IMR-90 (cell line): ENCODE results near the gene PRICKLE2. TPM values are rescaled to one million over a fixed set of nuclear protein-coding genes. Genes with fewer than 3 reads are reported as not detected.

Source experiments
- ATAC-seq: fragments of 200-7000 bp; cut with Tn5 transposase; 2 replicates; pipeline ENCODE4 v1.9.1; 2020; ENCODE audit warnings: low read depth, mild to moderate bottlenecking, moderate library complexity
- BruUV-seq: library from RNA; stranded (reverse); fragments of 400-500 nt; replicated peaks from 2 replicates; lab custom pipeline; 2021; lab: Mats Ljungman, UMichigan
- CTCF ChIA-PET: fragments of 300-600 bp; formaldehyde crosslinking; extraction: SDS; loops from one replicate; lab custom pipeline; 2021; ENCODE audit warnings: antibody characterized with exemption; lab: Yijun Ruan, JAX
- POLR2A ChIA-PET: fragments of 300-600 bp; sonication (Branson Sonifier 250); formaldehyde crosslinking; loops from one replicate; lab custom pipeline; 2022; ENCODE audit warnings: antibody characterized with exemption; ENCODE audit not compliant: unreplicated experiment; lab: Charles Lee
- DNase-seq: peaks from one replicate; pipeline ENCODE4 v3.0.0; 2013
- H2AFZ ChIP-seq: replicated peaks from 2 replicates; pipeline ENCODE3; 2013; ENCODE audit warnings: low read length, mild to moderate bottlenecking; ENCODE audit not compliant: poor library complexity
- H2AK5ac ChIP-seq: 2 replicates; pipeline ENCODE4 v1.6.1; 2013; ENCODE audit warnings: low read depth, low read length, inconsistent platforms
- H2AK9ac ChIP-seq: replicated peaks from 2 replicates; pipeline ENCODE3; 2013; ENCODE audit warnings: mild to moderate bottlenecking, low read depth, low read length, moderate library complexity; ENCODE audit not compliant: poor library complexity
- H2BK120ac ChIP-seq: 2 replicates; pipeline ENCODE4 v1.6.1; 2013; ENCODE audit warnings: low read depth, low read length, inconsistent platforms
- H2BK15ac ChIP-seq: 3 replicates; pipeline ENCODE4 v1.6.1; 2013; ENCODE audit warnings: low read depth, low read length, inconsistent platforms
- H2BK20ac ChIP-seq: 2 replicates; pipeline ENCODE4 v1.6.1; 2013; ENCODE audit warnings: low read depth, mild to moderate bottlenecking, inconsistent platforms, low read length, moderate library complexity
- H2BK5ac ChIP-seq: 2 replicates; pipeline ENCODE4 v1.6.1; 2013; ENCODE audit warnings: mild to moderate bottlenecking, low read depth, low read length, inconsistent platforms; ENCODE audit not compliant: poor library complexity, severe bottlenecking
- H3K14ac ChIP-seq: replicated peaks from 2 replicates; pipeline ENCODE4 v1.6.1; 2013; ENCODE audit warnings: low read depth, low read length, inconsistent platforms
- H3K18ac ChIP-seq: 2 replicates; pipeline ENCODE4 v1.6.1; 2013; ENCODE audit warnings: low read depth, low read length, control low read depth
- H3K23ac ChIP-seq: 2 replicates; pipeline ENCODE4 v1.6.1; 2013; ENCODE audit warnings: low read depth, low read length, inconsistent platforms
- H3K27ac ChIP-seq: 2 replicates; pipeline ENCODE4 v1.5.1; 2013; ENCODE audit warnings: mild to moderate bottlenecking, control low read depth, low read length; ENCODE audit not compliant: insufficient read depth
- H3K27me3 ChIP-seq: 2 replicates; pipeline ENCODE4 v1.6.1; 2013; ENCODE audit warnings: low read length; ENCODE audit not compliant: control insufficient read depth, insufficient read depth
- H3K36me3 ChIP-seq: 2 replicates; pipeline ENCODE4 v1.6.1; 2013; ENCODE audit warnings: low read length, mixed read lengths; ENCODE audit not compliant: control insufficient read depth, insufficient read depth
- H3K4ac ChIP-seq: 2 replicates; pipeline ENCODE4 v1.6.1; 2013; ENCODE audit warnings: low read depth, low read length, inconsistent platforms
- H3K4me1 ChIP-seq: 2 replicates; pipeline ENCODE4 v1.6.1; 2013; ENCODE audit warnings: low read length, mixed read lengths; ENCODE audit not compliant: control insufficient read depth, insufficient read depth
- H3K4me2 ChIP-seq: 2 replicates; pipeline ENCODE4 v1.6.1; 2013; ENCODE audit warnings: low read depth, mild to moderate bottlenecking, control low read depth, low read length, moderate library complexity
- H3K4me3 ChIP-seq: 2 replicates; pipeline ENCODE4 v1.5.1; 2013; ENCODE audit warnings: low read depth, mild to moderate bottlenecking, control low read depth, low read length, moderate library complexity; ENCODE audit not compliant: insufficient read depth
- H3K56ac ChIP-seq: 2 replicates; pipeline ENCODE4 v1.6.1; 2013; ENCODE audit warnings: low read length, inconsistent platforms; ENCODE audit not compliant: insufficient read depth; ENCODE audit errors: extremely low read depth
- H3K79me1 ChIP-seq, 2 experiments: 2 replicates each; pipeline ENCODE4 v1.6.1; 2013; ENCODE audit warnings: low read length in 2 of 2, inconsistent platforms in 1 of 2, low read depth in 1 of 2
- H3K9ac ChIP-seq: 2 replicates; pipeline ENCODE4 v1.6.1; 2013; ENCODE audit warnings: low read depth, low read length, control low read depth
- H3K9me1 ChIP-seq: 2 replicates; pipeline ENCODE4 v1.6.1; 2013; ENCODE audit warnings: low read length, inconsistent platforms; ENCODE audit not compliant: insufficient read depth
- H3K9me3 ChIP-seq: 2 replicates; pipeline ENCODE4 v1.6.1; 2013; ENCODE audit warnings: low read length; ENCODE audit not compliant: control insufficient read depth, insufficient read depth
- H4K20me1 ChIP-seq: 2 replicates; pipeline ENCODE4 v1.6.1; 2013; ENCODE audit warnings: low read length, inconsistent platforms; ENCODE audit not compliant: insufficient read depth
- H4K5ac ChIP-seq: 2 replicates; pipeline ENCODE4 v1.6.1; 2013; ENCODE audit warnings: mild to moderate bottlenecking, low read depth, low read length, control low read depth
- H4K8ac ChIP-seq, 2 experiments: 2 replicates each; pipeline ENCODE4 v1.6.1; 2013; ENCODE audit warnings: low read depth in 2 of 2, low read length in 2 of 2, control low read depth in 1 of 2, inconsistent platforms in 1 of 2
- H4K91ac ChIP-seq: 2 replicates; pipeline ENCODE4 v1.6.1; 2013; ENCODE audit warnings: low read depth, low read length, inconsistent platforms; ENCODE audit not compliant: insufficient read depth
- BHLHE40 ChIP-seq: fragments of 150-350 bp; IDR thresholded peaks from 2 replicates; pipeline ENCODE4 v1.6.1; 2016; ENCODE audit warnings: mild to moderate bottlenecking, low read depth, low read length
- CEBPB ChIP-seq: IDR thresholded peaks from 2 replicates; pipeline ENCODE4 v1.6.1; 2012; ENCODE audit warnings: low read depth, low read length, improper control_type of control experiment
- CHD1 ChIP-seq: IDR thresholded peaks from 2 replicates; pipeline ENCODE4 v1.6.1; 2012; ENCODE audit warnings: low read depth, low read length, improper control_type of control experiment
- CTCF ChIP-seq: conservative IDR thresholded peaks from 2 replicates; pipeline ENCODE4 v1.5.1; 2012; ENCODE audit warnings: mild to moderate bottlenecking, low read depth, low read length, improper control_type of control experiment
- ELK1 ChIP-seq: fragments of 150-350 bp; IDR thresholded peaks from 2 replicates; pipeline ENCODE4 v1.6.1; 2016; ENCODE audit warnings: low read depth, mild to moderate bottlenecking, low read length, moderate library complexity, borderline replicate concordance
- FOS ChIP-seq: fragments of 150-350 bp; IDR thresholded peaks from 2 replicates; pipeline ENCODE4 v1.6.1; 2016; ENCODE audit warnings: low read depth, low read length
- RFX5 ChIP-seq: IDR thresholded peaks from 2 replicates; pipeline ENCODE4 v1.8.0; 2012; ENCODE audit warnings: low read depth, mild to moderate bottlenecking, low read length, moderate library complexity
- WGBS, 2 experiments: methylation state at CpG; one replicate each; pipeline versions ENCODE4 v1.1.5 to v1.1.7; 2013; ENCODE audit warnings: missing lambda C conversion rate in 2 of 2; ENCODE audit not compliant: insufficient read length in 1 of 2; ENCODE audit errors: extremely low coverage in 2 of 2; 5-methylcytosine and 5-hydroxymethylcytosine counted together
- dilution Hi-C: fragments of 300-500 bp; cut with HindIII; formaldehyde crosslinking; loops from one replicate; pipeline ENCODE4 v1.14.3; 2018; ENCODE audit warnings: low sequenced_read_pairs; ENCODE audit not compliant: unreplicated experiment
- in situ Hi-C: fragments of 300-500 bp; cut with MboI; formaldehyde crosslinking; loops from 3 replicates; pipeline ENCODE4 v1.14.3; 2019; ENCODE audit warnings: low sequenced_read_pairs, inconsistent platforms, mixed read lengths
- intact Hi-C: fragments of 100-400 bp; cut with micrococcal nuclease; formaldehyde crosslinking; loops from 2 replicates; pipeline ENCODE4 v1.10.0; 2022
- polyA plus RNA-seq, 3 experiments: library from polyadenylated mRNA; depleted of rRNA; stranded (reverse); fragments of >200 nt; gene quantifications; 2 replicates each; pipeline ENCODE4 v1.2.3, GENCODE V29; 2012; ENCODE audit warnings: low replicate concordance in 1 of 3
- total RNA-seq: library from RNA; depleted of rRNA; stranded (reverse); fragments of >200 nt; gene quantifications from 2 replicates; pipeline ENCODE4 v1.2.3, GENCODE V29; 2012

Gene PRICKLE2
- total and polyA plus RNA-seq, 2 of the 4 experiments (the other 2 are of a cell fraction), result 4.1 to 14.2 TPM

GRCh38 chr3:64173563-64173962, 51.7 kb downstream of the PRICKLE2 start:
- no peak overlapping the region for H2BK5ac ChIP-seq
- 67% methylated on average over 3 of the region's 5 CpGs; no CpG with 5 or more reads in 1 of the 2 experiments for WGBS, 2 experiments
- no peak overlapping the region for H3K56ac ChIP-seq
- no peak overlapping the region for H2AFZ ChIP-seq
- H3K27me3 ChIP-seq, result no peaks in the 10 kb centered on the region
- peaks cover 12% of the 10 kb centered on the region for H3K9me1 ChIP-seq
- no peak overlapping the region for H3K4ac ChIP-seq
- H3K4me3 ChIP-seq, result no peak overlapping the region
- H4K8ac ChIP-seq, result no peak overlapping the region
- peaks cover 6% of the 10 kb centered on the region; the same call in 1 of the 2 replicates for H3K4me1 ChIP-seq
- no peak for DNase-seq
- peaks cover 60 to 68% of the 10 kb centered on the region in 2 experiments for H3K79me1 ChIP-seq
- no peak overlapping the region for H4K91ac ChIP-seq
- H3K18ac ChIP-seq, result no peak overlapping the region
- H3K27ac ChIP-seq, result no peak overlapping the region
- H4K5ac ChIP-seq, result no peak overlapping the region
- ATAC-seq, result no peak
- no peak overlapping the region for H3K14ac ChIP-seq
- no peak overlapping the region for H2BK15ac ChIP-seq
- dilution Hi-C loops, result no loop called here
- no peak overlapping the region for H3K23ac ChIP-seq
- H2AK9ac ChIP-seq, result no peak overlapping the region
- in situ Hi-C loops, result no loop called here
- no peak overlapping the region for H2BK120ac ChIP-seq
- intact Hi-C loops, result no loop called here
- H3K36me3 ChIP-seq, result peaks cover 2% of the 10 kb centered on the region; the same call in 1 of the 2 replicates
- no peak overlapping the region for H2BK20ac ChIP-seq
- H3K4me2 ChIP-seq, result no peak overlapping the region
- H2AK5ac ChIP-seq, result no peak overlapping the region
- H3K9ac ChIP-seq, result no peak overlapping the region
- no peaks in the 10 kb centered on the region for H3K9me3 ChIP-seq
- CTCF ChIA-PET, result no interaction called here
- BruUV-seq, result no TSS peak
- TF ChIP-seq FOS, result no peak
- no peak for TF ChIP-seq CTCF
- TF ChIP-seq ELK1, result no peak
- TF ChIP-seq CHD1, result no peak
- TF ChIP-seq BHLHE40, result no peak
- TF ChIP-seq RFX5, result no peak
- TF ChIP-seq CEBPB, result no peak
- POLR2A ChIA-PET, result no interaction called here
- no peaks in the 10 kb centered on the region for H4K20me1 ChIP-seq
